ENCODE measurements around the gene TYW3.

DNA sequence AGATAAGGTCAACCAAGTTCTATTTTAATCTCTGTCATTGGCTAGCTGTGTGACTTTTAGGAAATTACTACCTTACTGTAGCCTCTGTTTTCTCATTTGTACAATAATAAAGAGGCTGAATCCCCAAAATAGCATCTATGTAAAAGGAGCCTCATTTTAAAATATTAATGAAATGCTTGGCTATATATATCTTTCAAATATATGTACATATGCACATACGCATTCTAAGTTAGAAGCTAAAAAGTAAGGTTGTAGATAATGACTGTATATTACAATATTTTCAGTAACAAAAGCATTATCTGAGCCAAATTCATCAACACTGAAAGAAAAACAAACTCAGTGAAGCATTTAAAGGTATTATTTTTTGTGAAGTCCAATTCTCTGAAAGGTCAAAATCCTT lies 44.6 kb downstream of the TYW3 start:
- TF ChIP-seq CSRNP3 (CRISPR knock-in tag; IDR thresholded peaks at IDR 0.05) = no peak
- no peak for TF ChIP-seq PATZ1 (CRISPR knock-in tag; IDR thresholded peaks at IDR 0.05; ENCODE audit: borderline replicate concordance)
- no peak for TF ChIP-seq CREB5 (CRISPR knock-in tag; IDR thresholded peaks at IDR 0.05; ENCODE audit: low read depth)
- TF ChIP-seq SNAI2 (CRISPR knock-in tag; IDR thresholded peaks at IDR 0.05) = no peak

Data from SK-N-SH treated with all-trans-retinoic acid at 6 μM for 48 hours (cell line).